ENCODE data around the gene NSMCE1.

Gene NSMCE1

GRCh38 chr16:27219161-27219560 lies 49.4 kb downstream of the NSMCE1 start:
- ChIA-PET POLR2A (no interaction called here), CTCF (interaction anchor here (1.1 to 9.9 kb wide), 3 partner anchors 15 to 149 kb away, joined by 3 to 97 read pairs (median 9); partner anchors contain the start of gene KDM8)
- H3K4me3 ChIP-seq (ENCODE audit: low read depth, low read length): no peak overlapping the region
- DNase-seq (ENCODE audit: low read depth, low spot score): no peak
- no peak for TF ChIP-seq CTCF (IDR thresholded peaks at IDR 0.05; ENCODE audit: insufficient read depth, low read length, missing control alignments)

GRCh38 chr16:27218756-27219155 lies 49.8 kb downstream of the NSMCE1 start:
- no peak overlapping the region for H3K4me3 ChIP-seq (ENCODE audit: low read depth, low read length)
- DNase-seq (ENCODE audit: low read depth, low spot score): no peak
- ChIA-PET CTCF (interaction anchor here (1.1 to 9.9 kb wide), 3 partner anchors 15 to 149 kb away, joined by 3 to 97 read pairs (median 9); partner anchors contain the start of gene KDM8), POLR2A (no interaction called here)
- TF ChIP-seq CTCF (IDR thresholded peaks at IDR 0.05; ENCODE audit: insufficient read depth, low read length, missing control alignments): no peak

- CTCF ChIA-PET: interaction anchor here (2.4 kb wide), 1 partner anchor 18 kb away, joined by 13 read pairs; no protein-coding TSS in a partner anchor
- no peak overlapping the region for H3K4me3 ChIP-seq (ENCODE audit: low read depth, low read length)
- DNase-seq (ENCODE audit: low read depth, low spot score): no peak
- TF ChIP-seq CTCF (IDR thresholded peaks at IDR 0.05; ENCODE audit: insufficient read depth, low read length, missing control alignments): no peak
- POLR2A ChIA-PET: interaction anchor here (0.6 kb wide), 1 partner anchor 13 kb away, joined by 3 read pairs; no protein-coding TSS in a partner anchor
Measured at GRCh38 chr16:27217256-27217655, 51.3 kb downstream of the NSMCE1 start.

GRCh38 chr16:27216297-27216885 lies 52.2 kb downstream of the NSMCE1 start:
- ChIA-PET CTCF (interaction anchor here (2.4 kb wide), 1 partner anchor 19 kb away, joined by 13 read pairs; no protein-coding TSS in a partner anchor), POLR2A (no interaction called here)
- no peak for DNase-seq (ENCODE audit: low read depth, low spot score)
- H3K4me3 ChIP-seq (ENCODE audit: low read depth, low read length): no peak overlapping the region
- no peak for TF ChIP-seq CTCF (IDR thresholded peaks at IDR 0.05; ENCODE audit: insufficient read depth, low read length, missing control alignments)

GRCh38 chr16:27215660-27216059 lies 52.9 kb downstream of the NSMCE1 start:
- no peak overlapping the region for H3K4me3 ChIP-seq (ENCODE audit: low read depth, low read length)
- POLR2A ChIA-PET: interaction anchor here (1.0 kb wide), 1 partner anchor 11 kb away, joined by 3 read pairs; no protein-coding TSS in a partner anchor
- CTCF ChIA-PET: interaction anchor here (2.4 kb wide), 1 partner anchor 19 kb away, joined by 13 read pairs; no protein-coding TSS in a partner anchor
- no peak for DNase-seq (ENCODE audit: low read depth, low spot score)
- TF ChIP-seq CTCF (IDR thresholded peaks at IDR 0.05; ENCODE audit: insufficient read depth, low read length, missing control alignments): no peak

- H3K4me3 ChIP-seq (ENCODE audit: low read depth, low read length): no peak overlapping the region
- no peak for DNase-seq (ENCODE audit: low read depth, low spot score)
- CTCF ChIA-PET: interaction anchor here (1.3 kb wide), 1 partner anchor 20 kb away, joined by 6 read pairs; no protein-coding TSS in a partner anchor
- POLR2A ChIA-PET: interaction anchor here (1.0 kb wide), 1 partner anchor 10 kb away, joined by 3 read pairs; no protein-coding TSS in a partner anchor
- TF ChIP-seq CTCF (IDR thresholded peaks at IDR 0.05; ENCODE audit: insufficient read depth, low read length, missing control alignments): no peak
Measured at GRCh38 chr16:27214084-27214961, 54.2 kb downstream of the NSMCE1 start.
